ENCODE data around the gene SLC8A2.

- TF ChIP-seq, protein P1, sequence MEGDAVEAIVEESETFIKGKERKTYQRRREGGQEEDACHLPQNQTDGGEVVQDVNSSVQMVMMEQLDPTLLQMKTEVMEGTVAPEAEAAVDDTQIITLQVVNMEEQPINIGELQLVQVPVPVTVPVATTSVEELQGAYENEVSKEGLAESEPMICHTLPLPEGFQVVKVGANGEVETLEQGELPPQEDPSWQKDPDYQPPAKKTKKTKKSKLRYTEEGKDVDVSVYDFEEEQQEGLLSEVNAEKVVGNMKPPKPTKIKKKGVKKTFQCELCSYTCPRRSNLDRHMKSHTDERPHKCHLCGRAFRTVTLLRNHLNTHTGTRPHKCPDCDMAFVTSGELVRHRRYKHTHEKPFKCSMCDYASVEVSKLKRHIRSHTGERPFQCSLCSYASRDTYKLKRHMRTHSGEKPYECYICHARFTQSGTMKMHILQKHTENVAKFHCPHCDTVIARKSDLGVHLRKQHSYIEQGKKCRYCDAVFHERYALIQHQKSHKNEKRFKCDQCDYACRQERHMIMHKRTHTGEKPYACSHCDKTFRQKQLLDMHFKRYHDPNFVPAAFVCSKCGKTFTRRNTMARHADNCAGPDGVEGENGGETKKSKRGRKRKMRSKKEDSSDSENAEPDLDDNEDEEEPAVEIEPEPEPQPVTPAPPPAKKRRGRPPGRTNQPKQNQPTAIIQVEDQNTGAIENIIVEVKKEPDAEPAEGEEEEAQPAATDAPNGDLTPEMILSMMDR (conservative IDR thresholded peaks at IDR 0.05; ENCODE audit: low read depth, low read length), result no peak
- TF ChIP-seq POLR2A (IDR thresholded peaks at IDR 0.05; ENCODE audit: low read depth, low read length) (no peak), USF2 (IDR thresholded peaks at IDR 0.05; ENCODE audit: low read depth, low read length) (no peak), MXI1 (IDR thresholded peaks at IDR 0.05; ENCODE audit: borderline replicate concordance, low read depth, low read length) (no peak), CEBPB (IDR thresholded peaks at IDR 0.05; ENCODE audit: low read depth, low read length) (no peak), RFX5 (IDR thresholded peaks at IDR 0.05; ENCODE audit: low read depth, low read length) (no peak), RCOR1 (IDR thresholded peaks at IDR 0.05; ENCODE audit: insufficient replicate concordance, low read length) (no peak), RAD21 (IDR thresholded peaks at IDR 0.05; ENCODE audit: low read length) (no peak), ELK1 (IDR thresholded peaks at IDR 0.05; ENCODE audit: borderline replicate concordance, low read depth, low read length) (no peak), SMC3 (IDR thresholded peaks at IDR 0.05; ENCODE audit: low read depth, low read length) (no peak), MAZ (IDR thresholded peaks at IDR 0.05; ENCODE audit: borderline replicate concordance, low read depth, low read length) (no peak)
Measured at GRCh38 chr19:47469719-47470118, 2.0 kb downstream of the SLC8A2 start.

Measured in IMR-90 (cell line).